ENCODE measurements around the gene PSMD8. TPM values are rescaled to one million over a fixed set of nuclear protein-coding genes. Genes with fewer than 3 reads are reported as not detected.

Gene PSMD8
- total RNA-seq, 1 donor = 88.1 TPM

DNA sequence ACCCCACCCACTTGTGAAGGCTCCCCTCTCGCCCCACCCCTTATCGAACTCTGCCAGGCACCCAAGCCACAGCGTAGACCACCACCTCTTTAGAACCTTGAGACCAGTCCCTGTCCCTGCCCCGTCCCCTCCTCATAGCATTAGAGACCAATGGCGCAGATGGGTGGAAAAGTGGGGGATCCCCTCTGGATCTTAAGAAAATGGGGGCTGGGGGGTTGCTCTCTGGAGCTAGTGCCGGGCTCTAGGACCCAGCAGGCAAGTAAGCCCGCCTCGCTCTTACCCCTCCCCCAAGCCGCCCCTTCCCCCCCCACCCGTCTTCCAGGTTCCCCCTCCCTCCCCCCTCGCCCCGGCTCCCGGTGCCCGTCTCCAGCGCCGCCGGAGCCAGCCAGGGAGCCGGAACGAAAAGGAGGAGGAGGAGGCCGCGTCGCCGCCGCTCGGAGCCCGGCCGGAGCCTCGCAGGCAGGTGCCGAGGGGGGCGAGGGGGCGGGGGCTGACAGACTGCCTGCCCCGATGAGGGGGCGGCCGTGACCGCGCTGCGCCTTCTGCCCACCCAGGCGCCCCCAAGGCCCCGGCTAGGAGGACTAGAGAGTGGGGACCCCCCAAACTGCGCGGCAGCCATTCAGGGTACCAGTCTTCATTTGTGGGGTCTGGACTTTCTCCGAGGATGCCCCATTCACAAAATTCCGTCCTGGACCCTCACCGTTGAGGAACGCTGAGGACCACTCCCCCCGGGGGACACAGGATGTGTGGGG is 14.2 kb downstream of the PSMD8 start, which contains the start of gene SPRED3:
TSS of gene SPRED3 (plus strand) at position 349 of the 752 bp plus-strand sequence. CDS start 1,606 bp downstream, outside the sequence.
- Histone ChIP-seq H3K9me3 (ENCODE audit: low read depth, low read length) (no peaks in the 10 kb centered on the region), H3K27me3 (ENCODE audit: insufficient read depth, low read length) (peaks cover 25% of the 10 kb centered on the region), H3K4me3 (ENCODE audit: low read length) (peak within 1 kb of the TSS; percentile 30), H3K4me1 (ENCODE audit: insufficient read depth, low read length) (peaks cover 34% of the 10 kb centered on the region)

DNA sequence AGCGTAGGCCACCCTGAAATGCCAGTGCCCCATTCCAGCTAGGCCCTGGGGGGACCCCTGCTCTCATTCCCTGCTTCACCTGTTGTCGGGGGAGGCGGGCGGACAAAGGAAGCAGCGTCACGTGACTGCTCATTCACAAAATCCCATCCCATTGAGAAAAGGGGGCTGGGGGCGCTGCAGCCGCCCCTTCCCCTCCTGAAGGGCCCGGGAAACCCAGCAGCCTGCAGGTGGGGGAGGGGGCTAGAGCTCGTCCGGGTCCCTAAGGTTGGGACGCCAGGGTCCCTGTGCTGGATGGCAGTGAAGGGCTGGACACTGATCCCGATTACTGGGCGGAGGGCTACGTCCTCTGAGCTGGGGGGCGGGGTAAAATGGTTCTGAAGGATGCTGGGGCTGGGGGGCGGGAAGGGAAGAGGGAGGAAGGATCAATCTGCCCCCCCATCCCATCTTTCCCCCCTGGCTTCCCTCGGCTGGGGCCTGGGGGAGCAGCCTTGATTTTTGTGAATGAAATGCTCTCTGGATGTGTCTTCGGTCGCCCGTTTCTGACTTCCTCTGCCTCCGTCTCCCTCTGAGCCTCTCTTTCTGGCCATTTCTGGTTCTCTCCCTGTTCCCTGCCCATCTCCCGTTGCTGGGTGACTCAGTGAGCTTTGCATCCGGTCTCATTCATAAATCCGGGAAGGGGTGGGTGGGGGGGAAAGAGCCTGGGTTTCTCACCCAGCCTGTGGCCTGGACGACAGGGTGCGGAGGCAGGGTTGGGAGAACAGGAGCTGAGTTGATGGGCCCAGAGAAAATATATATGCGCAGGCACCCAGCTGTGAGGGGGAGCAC is 14.9 kb downstream of the PSMD8 start:
- H3K9me3 ChIP-seq (ENCODE audit: low read depth, low read length) = no peaks in the 10 kb centered on the region
- peaks cover 32% of the 10 kb centered on the region for H3K27me3 ChIP-seq (ENCODE audit: insufficient read depth, low read length)
- H3K4me1 ChIP-seq (ENCODE audit: insufficient read depth, low read length) = peaks cover 34% of the 10 kb centered on the region
- H3K4me3 ChIP-seq (ENCODE audit: low read length) = no peak overlapping the region

DNA sequence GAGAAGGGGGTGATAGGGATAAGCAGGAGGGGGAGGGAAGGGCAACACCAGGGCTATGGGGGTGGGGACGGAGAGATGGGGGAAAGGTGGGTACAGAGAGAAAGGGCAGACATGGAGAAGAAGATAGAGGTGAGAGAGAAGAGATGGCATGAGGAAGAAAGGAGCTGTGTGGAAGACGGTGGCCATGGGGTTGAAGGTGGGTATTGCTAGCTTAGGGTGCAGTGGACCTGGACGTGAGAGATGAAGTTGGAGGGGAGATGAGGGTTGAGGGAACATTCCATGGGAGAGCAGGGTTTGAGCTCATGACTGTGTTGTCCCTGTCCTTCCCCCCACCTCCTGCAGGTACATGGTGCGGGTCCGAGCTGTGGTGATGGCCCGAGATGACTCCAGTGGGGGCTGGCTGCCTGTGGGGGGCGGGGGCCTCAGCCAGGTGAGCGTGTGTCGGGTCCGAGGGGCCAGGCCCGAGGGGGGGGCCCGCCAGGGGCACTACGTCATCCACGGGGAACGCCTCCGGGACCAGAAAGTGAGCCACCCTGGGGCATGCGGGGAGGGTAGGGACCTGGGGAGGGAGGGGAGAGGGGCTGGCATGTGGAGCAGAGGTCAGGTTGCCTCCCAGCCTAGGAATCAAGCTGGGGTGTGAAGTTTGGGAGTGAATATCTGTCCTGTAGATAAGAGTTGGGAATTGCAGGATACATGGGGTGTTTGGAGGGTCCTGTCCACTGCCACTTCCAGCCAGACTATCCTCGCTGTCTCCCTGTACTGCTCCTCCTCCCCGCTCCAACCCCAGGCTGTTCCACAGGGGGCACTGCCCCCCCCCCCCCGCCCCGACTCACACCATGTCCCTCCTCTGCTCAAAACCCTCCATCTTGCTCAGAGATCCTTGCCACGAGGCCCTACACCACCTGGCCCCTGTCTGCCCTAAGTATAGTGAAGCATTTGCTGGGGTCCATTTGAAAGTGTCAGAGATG is 15.9 kb downstream of the PSMD8 start:
- Histone ChIP-seq H3K4me3 (ENCODE audit: low read length) (no peak overlapping the region), H3K27me3 (ENCODE audit: insufficient read depth, low read length) (peaks cover 40% of the 10 kb centered on the region), H3K9me3 (ENCODE audit: low read depth, low read length) (no peaks in the 10 kb centered on the region), H3K4me1 (ENCODE audit: insufficient read depth, low read length) (peaks cover 43% of the 10 kb centered on the region)

DNA sequence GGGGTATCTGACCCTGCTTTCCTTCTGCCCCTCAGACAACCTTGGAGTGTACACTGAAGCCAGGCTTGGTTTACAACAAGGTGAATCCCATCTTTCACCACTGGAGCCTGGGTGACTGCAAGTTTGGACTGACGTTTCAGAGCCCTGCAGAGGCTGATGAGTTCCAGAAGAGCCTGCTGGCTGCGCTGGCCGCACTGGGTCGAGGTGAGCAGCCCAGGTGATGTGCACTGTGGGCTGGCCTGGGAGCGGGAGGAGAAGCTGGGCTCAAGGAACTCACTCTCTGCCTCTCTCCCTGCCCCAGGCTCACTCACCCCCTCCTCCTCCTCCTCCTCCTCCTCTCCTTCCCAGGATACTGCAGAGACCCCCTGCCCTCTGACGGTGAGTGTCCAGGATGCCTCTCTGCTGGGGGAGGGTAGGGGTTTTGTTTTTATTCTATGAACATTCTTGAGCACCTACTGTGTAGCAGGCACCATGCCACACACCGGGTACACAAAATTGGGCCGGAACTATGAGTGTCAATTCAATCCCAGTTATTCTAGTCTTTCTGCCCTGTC is 17.6 kb downstream of the PSMD8 start:
- Histone ChIP-seq H3K27me3 (ENCODE audit: insufficient read depth, low read length) (peaks cover 47% of the 10 kb centered on the region), H3K4me1 (ENCODE audit: insufficient read depth, low read length) (peaks cover 29% of the 10 kb centered on the region), H3K9me3 (ENCODE audit: low read depth, low read length) (no peaks in the 10 kb centered on the region), H3K4me3 (ENCODE audit: low read length) (no peak overlapping the region)

DNA sequence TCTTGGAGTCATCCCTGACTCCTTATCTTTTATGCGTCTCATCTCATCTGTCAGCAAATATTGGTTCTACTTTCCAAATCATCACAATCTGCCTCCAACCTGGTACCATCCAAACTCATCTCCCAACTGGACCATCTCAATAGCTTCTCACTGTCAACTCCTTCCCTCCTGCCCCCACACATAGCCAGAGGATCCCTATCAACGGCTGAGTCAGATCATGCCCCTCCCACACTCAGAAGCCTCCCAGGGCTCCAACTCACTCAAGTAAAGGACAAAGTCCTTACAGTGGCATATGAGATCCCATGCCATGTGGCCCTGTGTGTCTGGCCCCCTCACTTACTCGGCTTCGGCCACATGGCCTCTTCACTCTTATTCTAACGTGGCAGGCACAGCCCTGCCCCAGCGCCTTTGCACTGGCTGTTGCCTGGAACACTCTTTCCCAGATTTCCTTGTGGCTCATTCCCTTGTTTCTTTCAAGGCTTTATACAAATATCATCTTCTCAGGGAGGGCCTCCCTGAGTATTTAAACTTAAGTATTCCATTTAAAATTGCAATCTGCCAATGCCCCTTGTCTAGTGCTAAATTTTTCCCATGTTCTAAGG is 18.4 kb downstream of the PSMD8 start:
- no peak overlapping the region for H3K4me3 ChIP-seq (ENCODE audit: low read length)
- H3K9me3 ChIP-seq (ENCODE audit: low read depth, low read length) = no peaks in the 10 kb centered on the region
- H3K4me1 ChIP-seq (ENCODE audit: insufficient read depth, low read length) = peaks cover 22% of the 10 kb centered on the region
- H3K27me3 ChIP-seq (ENCODE audit: insufficient read depth, low read length) = peaks cover 49% of the 10 kb centered on the region

DNA sequence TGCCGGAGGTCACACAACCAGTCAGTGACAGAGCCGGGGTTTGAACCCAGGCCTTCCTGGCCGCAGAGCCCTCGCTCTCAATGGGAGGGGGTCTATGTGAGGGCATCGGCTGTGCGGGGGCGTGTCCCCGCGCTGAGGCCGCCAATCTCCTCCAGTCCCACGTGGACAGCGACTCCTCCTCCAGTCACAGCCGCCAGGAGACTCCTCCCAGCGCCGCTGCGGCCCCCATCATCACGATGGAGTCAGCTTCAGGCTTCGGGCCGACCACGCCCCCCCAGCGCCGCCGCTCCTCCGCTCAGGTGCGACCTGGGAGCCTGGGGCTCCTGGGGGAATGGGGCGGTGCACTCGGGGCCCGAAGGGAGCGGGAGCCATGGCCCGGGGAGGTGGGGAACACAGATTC is 20.1 kb downstream of the PSMD8 start:
- peaks cover 42% of the 10 kb centered on the region for H3K27me3 ChIP-seq (ENCODE audit: insufficient read depth, low read length)

DNA sequence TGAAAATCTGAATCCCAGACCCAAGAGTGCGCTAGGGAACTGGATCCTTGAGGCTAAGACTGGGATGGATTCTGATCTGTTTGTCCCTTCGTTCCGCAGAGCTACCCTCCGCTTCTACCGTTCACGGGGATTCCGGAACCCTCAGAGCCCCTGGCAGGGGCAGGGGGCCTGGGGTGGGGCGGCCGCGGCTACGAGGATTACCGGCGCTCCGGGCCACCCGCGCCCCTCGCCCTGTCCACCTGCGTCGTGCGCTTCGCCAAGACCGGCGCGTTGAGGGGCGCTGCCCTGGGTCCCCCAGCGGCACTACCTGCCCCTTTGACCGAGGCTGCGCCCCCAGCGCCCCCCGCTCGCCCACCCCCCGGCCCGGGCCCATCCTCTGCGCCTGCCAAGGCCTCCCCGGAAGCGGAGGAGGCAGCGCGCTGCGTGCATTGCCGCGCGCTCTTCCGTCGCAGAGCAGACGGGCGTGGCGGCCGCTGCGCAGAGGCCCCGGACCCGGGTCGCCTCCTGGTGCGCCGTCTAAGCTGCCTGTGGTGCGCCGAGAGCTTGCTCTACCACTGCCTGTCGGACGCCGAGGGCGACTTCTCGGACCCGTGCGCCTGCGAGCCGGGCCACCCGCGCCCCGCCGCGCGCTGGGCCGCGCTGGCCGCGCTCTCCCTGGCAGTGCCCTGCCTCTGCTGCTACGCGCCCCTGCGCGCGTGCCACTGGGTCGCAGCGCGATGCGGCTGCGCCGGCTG is 21.2 kb downstream of the PSMD8 start:
- H3K9me3 ChIP-seq (ENCODE audit: low read depth, low read length) = no peaks in the 10 kb centered on the region
- peaks cover 10% of the 10 kb centered on the region for H3K4me1 ChIP-seq (ENCODE audit: insufficient read depth, low read length)
- H3K27me3 ChIP-seq (ENCODE audit: insufficient read depth, low read length) = peaks cover 41% of the 10 kb centered on the region
- H3K4me3 ChIP-seq (ENCODE audit: low read length) = peak overlapping the region; percentile 19

More for the DNA sequence above, 20.1 kb downstream of the PSMD8 start:
- Histone ChIP-seq H3K9me3 (ENCODE audit: low read depth, low read length) (no peaks in the 10 kb centered on the region), H3K4me3 (ENCODE audit: low read length) (no peak overlapping the region), H3K4me1 (ENCODE audit: insufficient read depth, low read length) (peaks cover 10% of the 10 kb centered on the region)

DNA sequence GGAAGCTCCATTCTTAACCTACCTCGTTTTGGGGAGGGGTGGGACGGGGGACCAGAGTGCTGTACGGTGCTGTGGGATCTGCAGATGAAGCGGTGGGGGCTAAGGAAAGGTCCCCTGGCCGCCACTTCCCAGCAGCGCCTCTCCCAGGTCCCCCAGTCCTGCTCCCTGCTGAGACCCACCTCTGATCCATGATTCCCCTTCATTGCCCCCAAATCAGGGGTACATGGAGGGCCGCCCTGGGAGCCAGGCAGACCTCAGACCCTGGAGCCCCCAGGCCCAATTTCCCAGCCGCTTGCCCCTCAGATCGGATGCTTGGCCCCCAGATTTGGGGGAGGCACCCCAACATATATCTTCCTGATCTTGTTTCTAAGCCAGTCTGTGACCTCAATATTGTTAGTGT is 24.7 kb downstream of the PSMD8 start:
- H3K4me3 ChIP-seq (ENCODE audit: low read length) = no peak overlapping the region

DNA sequence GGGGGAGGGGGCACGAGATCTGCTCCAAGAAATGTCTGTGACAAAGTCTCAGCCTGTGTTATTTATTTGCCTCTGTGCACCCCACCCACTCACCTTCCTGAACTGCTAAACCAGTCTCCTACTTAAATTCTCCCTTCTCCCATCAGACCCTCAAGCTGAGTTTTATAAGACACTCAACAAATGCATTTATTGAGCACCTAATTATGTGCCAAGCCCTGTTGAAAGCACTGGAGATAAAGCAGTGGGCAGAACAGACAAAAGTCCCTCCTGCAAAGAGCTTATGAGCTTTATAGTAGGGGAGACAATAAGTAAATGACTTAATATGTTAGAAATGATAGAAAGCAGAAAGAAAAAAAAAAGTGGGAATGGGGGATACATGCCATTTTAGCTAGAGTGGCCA is 25.2 kb downstream of the PSMD8 start:
- Histone ChIP-seq H3K4me1 (ENCODE audit: insufficient read depth, low read length) (peaks cover 17% of the 10 kb centered on the region), H3K9me3 (ENCODE audit: low read depth, low read length) (no peaks in the 10 kb centered on the region), H3K4me3 (ENCODE audit: low read length) (no peak overlapping the region), H3K27me3 (ENCODE audit: insufficient read depth, low read length) (peaks cover 21% of the 10 kb centered on the region)

More for the DNA sequence above, 24.7 kb downstream of the PSMD8 start:
- H3K9me3 ChIP-seq (ENCODE audit: low read depth, low read length) = no peaks in the 10 kb centered on the region
- H3K4me1 ChIP-seq (ENCODE audit: insufficient read depth, low read length) = peaks cover 15% of the 10 kb centered on the region
- peaks cover 26% of the 10 kb centered on the region for H3K27me3 ChIP-seq (ENCODE audit: insufficient read depth, low read length)

DNA sequence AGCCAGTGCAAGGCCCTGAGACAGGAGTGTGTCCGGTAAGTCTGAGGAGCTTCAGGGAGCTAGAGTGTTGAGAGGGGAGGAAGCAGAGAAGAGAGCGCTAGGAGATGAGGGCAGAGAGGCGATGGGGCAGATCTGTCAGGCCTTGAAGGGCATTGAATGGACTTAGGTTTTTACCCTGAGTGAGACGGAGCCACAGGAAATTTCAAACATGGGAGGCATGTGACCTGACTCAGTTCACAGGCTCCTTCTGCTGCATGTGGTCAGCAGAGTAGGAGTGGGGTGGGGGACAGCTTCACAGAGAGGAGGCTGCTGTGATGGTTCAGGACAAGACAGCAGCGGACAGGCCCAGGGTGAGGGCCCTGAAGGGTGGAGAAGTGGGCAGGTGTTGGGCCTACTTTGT is 26.0 kb downstream of the PSMD8 start:
- no peaks in the 10 kb centered on the region for H3K9me3 ChIP-seq (ENCODE audit: low read depth, low read length)
- no peak overlapping the region for H3K4me3 ChIP-seq (ENCODE audit: low read length)

DNA sequence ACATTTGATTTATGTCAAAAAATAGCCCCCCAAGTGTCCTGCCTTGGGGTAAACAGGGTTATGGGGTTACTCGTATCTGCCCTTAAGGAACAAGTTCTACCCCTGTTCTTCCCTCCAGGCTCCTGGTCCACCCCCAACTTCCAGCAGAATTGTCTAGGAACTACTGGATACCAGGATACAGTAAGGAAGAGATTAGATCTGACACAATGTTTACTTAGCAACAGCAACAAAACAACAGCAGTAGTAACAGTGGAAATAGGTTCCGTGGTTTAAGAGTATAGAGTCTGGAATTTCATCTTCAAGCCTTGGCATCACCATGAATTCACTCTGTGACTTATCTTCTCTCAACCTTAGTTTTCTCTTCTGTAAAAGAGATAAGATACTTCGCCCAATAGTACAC is 26.8 kb downstream of the PSMD8 start:
- Histone ChIP-seq H3K4me3 (ENCODE audit: low read length) (no peak overlapping the region), H3K9me3 (ENCODE audit: low read depth, low read length) (no peaks in the 10 kb centered on the region), H3K4me1 (ENCODE audit: insufficient read depth, low read length) (peaks cover 11% of the 10 kb centered on the region), H3K27me3 (ENCODE audit: insufficient read depth, low read length) (peaks cover 13% of the 10 kb centered on the region)

More for the DNA sequence above, 26.0 kb downstream of the PSMD8 start:
- peaks cover 15% of the 10 kb centered on the region for H3K27me3 ChIP-seq (ENCODE audit: insufficient read depth, low read length)
- H3K4me1 ChIP-seq (ENCODE audit: insufficient read depth, low read length) = peaks cover 11% of the 10 kb centered on the region

DNA sequence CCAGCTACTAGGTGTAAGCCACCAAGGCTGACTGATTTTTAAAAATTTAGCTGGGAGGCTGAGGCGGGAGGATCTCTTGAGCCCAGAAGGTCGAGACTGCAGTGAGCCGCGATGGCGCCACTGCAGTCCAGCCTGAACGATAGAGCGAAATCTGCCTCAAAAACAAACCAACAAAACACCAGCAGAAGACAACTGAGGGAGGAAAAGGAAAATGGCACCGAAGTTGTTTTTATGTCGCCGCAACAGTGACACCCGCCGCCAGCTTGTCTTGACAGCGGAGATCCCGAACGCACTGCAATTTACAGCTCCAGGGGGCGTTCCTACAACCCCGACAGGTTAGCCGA is 28.2 kb downstream of the PSMD8 start:
- H3K9me3 ChIP-seq (ENCODE audit: low read depth, low read length) = no peaks in the 10 kb centered on the region
- H3K27me3 ChIP-seq (ENCODE audit: insufficient read depth, low read length) = peaks cover 2% of the 10 kb centered on the region
- H3K4me1 ChIP-seq (ENCODE audit: insufficient read depth, low read length) = peaks cover 11% of the 10 kb centered on the region
- peak overlapping the region; percentile 33 for H3K4me3 ChIP-seq (ENCODE audit: low read length)

DNA sequence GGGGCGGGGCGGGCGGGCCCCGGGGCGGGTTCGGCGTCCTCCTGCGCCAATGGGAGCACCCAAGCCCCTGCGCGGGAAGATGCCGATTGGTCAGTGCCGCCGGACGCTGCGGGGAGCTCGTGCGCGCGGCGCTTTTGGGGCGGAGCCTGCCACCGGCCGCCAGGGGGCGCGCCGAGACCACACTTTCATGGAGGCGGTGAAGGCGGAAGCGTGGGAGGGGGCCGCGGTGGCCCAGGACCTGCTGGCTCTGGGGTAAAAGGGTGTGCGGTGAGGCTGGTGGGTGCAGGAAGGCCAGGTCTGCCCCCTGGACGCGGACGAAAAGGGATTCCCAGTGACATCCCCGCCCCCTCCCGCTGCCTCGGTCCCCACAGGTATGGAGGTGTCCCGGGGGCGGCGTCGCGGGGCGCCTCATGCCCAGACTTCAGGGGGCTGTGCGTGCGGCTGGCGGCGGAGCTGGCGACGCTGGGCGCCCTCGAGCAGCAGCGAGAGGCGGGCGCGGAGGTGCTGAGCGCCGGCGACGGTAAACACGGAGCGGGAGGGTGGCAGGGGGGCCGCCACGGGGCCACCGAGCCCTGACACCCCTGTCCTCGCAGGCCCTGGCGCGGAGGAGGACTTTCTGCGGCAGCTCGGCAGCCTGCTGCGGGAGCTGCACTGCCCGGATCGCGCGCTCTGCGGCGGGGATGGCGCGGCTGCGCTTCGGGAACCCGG is 28.8 kb downstream of the PSMD8 start, which contains the start of gene FAM98C:
TSS of gene FAM98C (plus strand) at position 127 of the 708 bp plus-strand sequence. CDS start at position 188, 61 bp downstream.
- H3K4me3 ChIP-seq (ENCODE audit: low read length) = peak within 1 kb of the TSS; percentile 76
- peaks cover 2% of the 10 kb centered on the region for H3K27me3 ChIP-seq (ENCODE audit: insufficient read depth, low read length)
- no peaks in the 10 kb centered on the region for H3K9me3 ChIP-seq (ENCODE audit: low read depth, low read length)
- peaks cover 11% of the 10 kb centered on the region for H3K4me1 ChIP-seq (ENCODE audit: insufficient read depth, low read length)

All from mononuclear cell (primary cell).